RPMI8226 (cell line): ENCODE data around the gene ARFGEF2.
"Not testable (repeated sequence)": the region's sequence is repeated elsewhere in the genome, so short reads cannot be mapped to it uniquely, and the experiment has no call there.

ENCODE experiments used
- DNase-seq: peaks from one replicate; pipeline ENCODE4 v3.0.0-alpha.2; 2015

ARFGEF2 gene

GRCh38 chr20:48921168-48921882 lies at the start of gene ARFGEF2:
TSS of gene ARFGEF2 (plus strand) at chr20:48921711. CDS start at chr20:48921890, 179 bp downstream.
- peak; percentile 98 for DNase-seq

GRCh38 chr20:48875233-48875913 lies 46.1 kb upstream of the ARFGEF2 start:
- DNase-seq, result peak; percentile 19

GRCh38 chr20:48875914-48876240 lies 45.6 kb upstream of the ARFGEF2 start:
- no peak for DNase-seq

- DNase-seq, result no peak
These were observed 44.2 kb upstream of the ARFGEF2 start for GRCh38 chr20:48877304-48877703.

- DNase-seq, result no peak
These were observed 42.8 kb upstream of the ARFGEF2 start for GRCh38 chr20:48878534-48879248.

- DNase-seq, result no peak
These were observed 41.8 kb upstream of the ARFGEF2 start for GRCh38 chr20:48879612-48880245.

- no peak for DNase-seq
These were observed 41.2 kb upstream of the ARFGEF2 start for GRCh38 chr20:48880331-48880730.

GRCh38 chr20:48880981-48881657 lies 40.4 kb upstream of the ARFGEF2 start:
- DNase-seq, result no peak

- DNase-seq, result no peak
These were observed 36.3 kb upstream of the ARFGEF2 start for GRCh38 chr20:48885237-48885636.

GRCh38 chr20:48886194-48886593 lies 35.3 kb upstream of the ARFGEF2 start:
- no peak for DNase-seq

- DNase-seq, result no peak
These were observed 34.7 kb upstream of the ARFGEF2 start for GRCh38 chr20:48886811-48887210.

GRCh38 chr20:48888517-48888916 lies 33.0 kb upstream of the ARFGEF2 start:
- DNase-seq, result not testable (repeated sequence)

GRCh38 chr20:48889140-48889790 lies 32.2 kb upstream of the ARFGEF2 start:
- DNase-seq, result no peak

- no peak for DNase-seq
These were observed 30.1 kb upstream of the ARFGEF2 start for GRCh38 chr20:48891235-48892048.

- DNase-seq, result no peak
These were observed 29.5 kb upstream of the ARFGEF2 start for GRCh38 chr20:48892049-48892470.

- no peak for DNase-seq
These were observed 28.6 kb upstream of the ARFGEF2 start for GRCh38 chr20:48892891-48893290.

- no peak for DNase-seq
These were observed 28.1 kb upstream of the ARFGEF2 start for GRCh38 chr20:48893374-48893773.

GRCh38 chr20:48897305-48898010 lies 24.1 kb upstream of the ARFGEF2 start:
- DNase-seq, result no peak

GRCh38 chr20:48898210-48898609 lies 23.3 kb upstream of the ARFGEF2 start:
- no peak for DNase-seq

GRCh38 chr20:48898896-48899530 lies 22.5 kb upstream of the ARFGEF2 start:
- no peak for DNase-seq
